ENCODE measurements around the gene ZFPL1.

Gene ZFPL1

DNA sequence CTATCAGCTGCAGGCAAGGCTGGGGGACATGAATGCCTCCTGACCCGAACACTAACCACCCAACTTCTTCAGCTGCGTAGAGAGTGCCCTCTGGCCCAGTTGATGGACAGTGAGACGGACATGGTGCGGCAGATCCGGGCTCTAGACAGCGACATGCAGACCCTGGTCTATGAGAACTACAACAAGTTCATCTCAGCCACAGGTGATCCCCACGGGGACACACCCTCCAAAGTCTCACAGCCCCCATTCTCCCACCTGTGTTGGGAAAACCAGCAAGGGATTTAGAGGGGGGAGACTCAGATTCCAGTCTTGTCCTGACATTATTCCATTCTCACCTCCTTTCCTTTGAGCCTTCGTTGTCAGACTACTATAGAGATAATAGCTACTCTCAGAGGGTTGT, 12.9 kb downstream of the ZFPL1 start:
- no peak for DNase-seq

DNA sequence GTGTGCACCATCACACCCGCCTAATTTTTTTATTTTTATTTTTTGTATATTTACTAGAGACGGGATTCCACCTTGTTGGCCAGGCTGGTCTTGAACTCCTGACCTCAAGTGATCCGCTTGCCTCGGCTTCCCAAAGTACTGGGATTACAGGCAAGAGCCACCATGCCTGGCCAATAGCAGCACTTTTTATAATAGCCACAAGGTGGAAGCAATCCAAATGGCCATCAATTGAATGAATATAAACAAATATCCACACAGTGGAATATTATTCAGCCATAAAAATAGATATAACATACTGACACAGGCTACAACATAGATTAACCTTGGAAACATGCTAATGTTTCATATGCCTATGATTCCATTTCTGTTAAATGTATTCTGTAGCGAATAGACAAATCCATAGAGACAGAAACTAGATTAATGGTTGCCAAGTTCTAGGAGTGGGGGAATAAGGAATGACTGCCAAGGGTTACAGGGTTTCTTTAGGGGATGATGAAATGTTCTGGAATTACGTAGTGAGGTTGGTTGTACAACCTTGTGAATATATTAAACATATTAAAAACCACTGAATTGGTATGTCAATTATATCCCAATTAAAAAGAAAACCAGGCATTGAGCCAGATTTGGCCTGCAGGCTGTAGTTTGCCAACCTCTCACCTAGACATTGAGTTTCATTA, 16.8 kb downstream of the ZFPL1 start:
- DNase-seq: no peak

DNA sequence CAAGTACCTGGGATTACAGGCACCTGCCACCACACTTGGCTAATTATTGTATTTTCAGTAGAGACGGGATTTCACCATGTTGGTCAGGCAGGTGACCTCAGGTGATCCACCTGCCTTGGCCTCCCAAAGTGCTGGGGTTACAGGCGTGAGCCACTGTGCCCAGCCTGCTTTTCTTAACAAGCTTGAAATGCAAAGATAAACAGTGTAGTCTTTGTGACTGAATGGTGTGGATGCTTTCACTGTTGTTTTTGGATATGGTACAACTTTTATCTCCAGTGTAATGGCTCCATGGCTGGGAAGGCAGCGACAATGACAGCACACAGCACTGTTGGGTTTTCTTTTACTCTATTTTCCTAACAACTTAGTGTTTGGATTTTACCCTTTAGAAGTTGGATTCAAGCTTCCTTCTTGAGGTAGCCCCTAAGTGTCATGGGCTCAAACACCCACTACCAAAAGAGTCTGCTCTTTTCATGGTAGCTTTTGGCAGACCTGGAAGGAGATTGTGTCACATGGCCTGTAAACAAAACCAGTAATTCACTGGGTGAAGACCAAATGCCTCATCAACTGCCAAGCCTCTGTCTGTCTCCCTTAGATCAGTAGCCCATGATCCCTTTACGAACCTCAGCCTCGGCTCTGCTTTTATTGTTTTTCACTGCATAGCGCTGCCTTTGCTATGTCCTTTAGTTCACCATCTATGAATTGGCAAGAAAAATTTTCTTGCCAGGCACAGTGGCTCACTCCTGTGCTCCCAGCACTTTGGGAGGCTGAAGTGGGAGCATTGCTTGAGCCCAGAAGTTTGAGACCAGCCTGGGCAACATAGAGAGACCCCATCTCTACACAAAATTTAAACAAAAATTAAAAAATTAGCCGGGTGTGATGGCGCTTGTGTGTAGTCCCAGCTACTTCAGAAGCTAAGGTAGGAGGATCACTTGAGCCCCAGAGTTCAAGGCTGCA, 18.4 kb downstream of the ZFPL1 start:
- DNase-seq: no peak

GRCh38 chr11:65103476-65103875, 19.5 kb downstream of the ZFPL1 start:
- no peak for DNase-seq

DNA sequence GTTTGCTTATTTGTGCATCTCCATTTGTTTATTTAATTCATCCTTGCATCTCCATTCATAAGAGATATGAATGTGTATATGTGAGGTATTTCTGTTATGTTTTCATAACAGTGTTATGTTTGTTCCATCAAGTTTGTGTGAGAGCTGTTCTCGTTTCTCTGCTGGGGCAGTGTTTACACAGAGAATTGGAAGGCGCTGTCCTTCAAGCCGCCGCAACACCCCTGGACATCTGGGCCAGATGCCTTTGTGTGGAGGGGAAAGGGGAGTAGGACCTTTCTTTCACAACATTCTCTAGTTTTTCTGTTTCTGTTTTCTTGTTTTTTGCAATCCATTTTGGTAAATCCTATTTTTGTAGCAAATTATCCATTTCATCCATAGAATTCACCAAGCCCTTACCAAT, 20.6 kb downstream of the ZFPL1 start:
- no peak for DNase-seq

DNA sequence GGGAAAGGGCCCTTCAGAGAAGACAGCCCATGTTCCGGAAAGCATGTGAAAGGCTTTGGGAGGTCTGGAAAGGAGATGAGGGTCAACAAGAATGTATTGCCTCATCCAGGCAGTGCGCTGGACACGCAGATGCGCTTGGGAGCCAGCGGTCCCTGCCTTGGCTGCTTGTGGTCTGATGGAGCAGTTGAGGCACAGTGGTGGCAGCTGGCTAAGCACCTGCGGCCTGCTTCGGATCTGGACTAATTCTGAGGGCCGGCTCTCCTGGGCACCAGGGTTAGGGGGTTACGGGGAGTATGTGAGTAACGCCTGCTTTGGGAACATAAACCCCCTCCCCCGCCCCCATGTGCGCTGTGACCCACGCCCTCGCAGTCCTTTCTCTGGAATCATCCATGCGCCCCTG, 23.1 kb downstream of the ZFPL1 start:
- DNase-seq: no peak

GRCh38 chr11:65107751-65108468, 23.9 kb downstream of the ZFPL1 start:
- DNase-seq: no peak

DNA sequence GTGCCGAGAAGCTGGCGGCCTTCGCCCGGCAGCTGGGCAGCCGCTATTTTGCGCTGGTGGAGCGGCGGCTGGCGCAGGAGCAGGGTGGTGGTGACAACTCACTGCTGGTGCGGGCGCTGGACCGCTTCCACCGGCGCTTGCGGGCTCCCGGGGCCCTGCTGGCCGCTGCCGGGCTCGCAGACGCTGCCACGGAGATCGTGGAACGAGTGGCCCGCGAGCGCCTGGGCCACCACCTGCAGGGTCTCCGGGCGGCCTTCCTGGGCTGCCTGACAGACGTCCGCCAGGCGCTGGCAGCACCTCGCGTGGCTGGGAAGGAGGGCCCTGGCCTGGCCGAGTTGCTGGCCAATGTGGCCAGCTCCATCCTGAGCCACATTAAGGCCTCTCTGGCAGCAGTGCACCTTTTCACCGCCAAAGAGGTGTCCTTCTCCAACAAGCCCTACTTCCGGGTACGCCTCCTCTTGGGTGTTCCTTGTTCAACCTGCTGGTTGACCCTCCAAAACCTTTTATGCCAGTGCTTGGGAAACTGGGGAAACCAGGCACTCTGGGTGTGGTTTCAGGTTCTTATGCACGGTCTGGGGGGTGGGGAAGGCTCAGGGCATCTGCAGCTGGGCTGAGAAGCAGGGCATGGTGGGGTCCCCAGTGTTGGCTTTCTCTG, 24.6 kb downstream of the ZFPL1 start:
- DNase-seq: no peak

- no peak for DNase-seq
Measured at GRCh38 chr11:65109231-65110198, 25.5 kb downstream of the ZFPL1 start.

GRCh38 chr11:65110354-65110861, 26.4 kb downstream of the ZFPL1 start:
- DNase-seq: peak; percentile 76

- DNase-seq: no peak
Measured at GRCh38 chr11:65111159-65111743, 27.2 kb downstream of the ZFPL1 start.

GRCh38 chr11:65111744-65112545, 27.9 kb downstream of the ZFPL1 start, which contains the start of gene TM7SF2:
Gene TM7SF2 (plus strand): TSS chr11:65111872. CDS start chr11:65112016, 144 bp downstream.
- peak; percentile 98 for DNase-seq

- peak; percentile 81 for DNase-seq
Measured at GRCh38 chr11:65112546-65113360, 28.7 kb downstream of the ZFPL1 start.

DNA sequence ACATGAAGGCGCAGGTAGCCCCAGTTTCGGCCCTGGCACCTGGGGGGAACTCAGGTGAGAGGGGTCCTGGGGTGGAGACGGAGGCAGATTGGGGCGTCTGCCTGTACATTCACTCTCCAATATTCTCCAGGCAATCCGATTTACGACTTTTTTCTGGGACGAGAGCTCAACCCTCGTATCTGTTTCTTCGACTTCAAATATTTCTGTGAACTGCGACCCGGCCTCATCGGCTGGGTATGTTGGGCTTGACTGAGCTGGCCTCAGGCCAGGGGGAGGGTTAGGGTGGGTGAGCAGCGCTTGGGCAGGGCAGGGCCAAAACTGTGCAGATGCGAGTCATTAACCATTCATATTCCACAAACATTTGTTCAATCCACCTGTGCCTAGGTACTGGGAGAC, 29.3 kb downstream of the ZFPL1 start:
- DNase-seq: peak; percentile 30

- no peak for DNase-seq
Measured at GRCh38 chr11:65113839-65114238, 29.8 kb downstream of the ZFPL1 start.

DNA sequence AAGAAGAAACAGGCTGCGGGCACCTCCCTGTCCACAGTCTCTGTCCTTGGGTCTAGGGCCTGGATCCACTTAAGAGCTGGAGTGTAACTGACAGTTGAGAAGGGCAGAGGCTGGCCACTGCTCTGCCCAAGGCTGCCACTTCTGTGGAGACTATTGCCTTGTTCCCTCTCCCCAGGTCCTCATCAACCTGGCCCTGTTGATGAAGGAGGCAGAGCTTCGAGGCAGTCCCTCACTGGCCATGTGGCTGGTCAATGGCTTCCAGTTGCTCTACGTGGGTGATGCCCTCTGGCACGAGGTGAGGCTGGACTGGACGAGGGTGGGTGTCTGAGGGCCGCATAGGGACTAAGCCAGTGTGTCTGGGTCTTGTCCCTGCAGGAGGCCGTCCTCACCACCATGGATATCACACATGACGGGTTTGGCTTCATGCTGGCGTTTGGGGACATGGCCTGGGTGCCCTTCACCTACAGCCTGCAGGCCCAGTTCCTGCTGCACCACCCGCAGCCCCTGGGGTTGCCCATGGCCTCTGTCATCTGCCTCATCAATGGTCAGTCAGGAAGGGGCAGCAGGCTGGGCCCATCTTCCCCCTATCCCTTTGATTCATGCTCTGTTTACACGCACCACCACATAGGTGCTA, 30.6 kb downstream of the ZFPL1 start:
- no peak for DNase-seq

DNA sequence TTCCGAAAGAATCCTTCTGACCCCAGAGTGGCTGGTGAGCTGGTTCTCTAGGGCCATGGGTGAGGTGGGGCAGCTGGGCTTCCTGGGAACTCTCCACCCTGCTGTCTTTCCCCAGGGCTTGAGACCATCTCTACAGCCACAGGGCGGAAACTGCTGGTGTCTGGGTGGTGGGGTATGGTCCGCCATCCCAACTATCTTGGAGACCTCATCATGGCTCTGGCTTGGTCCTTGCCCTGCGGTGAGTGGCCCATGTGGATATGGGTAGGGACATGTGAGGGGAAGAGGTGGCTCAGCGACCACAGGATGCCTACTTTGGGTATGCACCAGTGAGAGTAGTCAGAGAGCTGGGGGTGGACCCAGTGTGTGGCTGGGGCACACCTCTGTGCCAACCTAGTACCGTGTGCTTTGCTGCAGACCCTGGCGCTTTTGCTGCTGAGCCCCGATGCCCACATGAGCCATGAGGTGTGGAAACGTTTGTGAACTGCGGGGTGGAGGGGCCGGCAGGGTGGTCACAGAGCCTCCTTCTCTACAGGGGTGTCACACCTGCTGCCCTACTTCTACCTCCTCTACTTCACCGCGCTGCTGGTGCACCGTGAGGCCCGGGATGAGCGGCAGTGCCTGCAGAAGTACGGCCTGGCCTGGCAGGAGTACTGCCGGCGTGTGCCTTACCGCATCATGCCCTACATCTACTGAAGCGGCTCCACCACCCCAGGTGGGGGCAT, 31.5 kb downstream of the ZFPL1 start:
- no peak for DNase-seq

Measured in NCI-H146 (cell line).